Osteoblast (primary cell): Measurements from ENCODE around the gene MPC2. TPM values are rescaled to one million over a fixed set of nuclear protein-coding genes. Genes with fewer than 3 reads are reported as not detected.
"Not testable (repeated sequence)": the region's sequence is repeated elsewhere in the genome, so short reads cannot be mapped to it uniquely, and the experiment has no call there.

Experiments
- DNase-seq: peaks from one replicate; pipeline ENCODE4 v3.0.0; 2011; ENCODE audit warnings: low spot score, mixed read lengths; ENCODE audit not compliant: insufficient read length; ENCODE audit errors: missing footprints
- H2AFZ ChIP-seq: 2 replicates; pipeline ENCODE4 v1.6.0; 2011; ENCODE audit warnings: mild to moderate bottlenecking, low read length
- H3K27ac ChIP-seq: 2 replicates; pipeline ENCODE4 v1.5.1; 2011; ENCODE audit warnings: mild to moderate bottlenecking, low read depth, low read length, moderate library complexity
- H3K27me3 ChIP-seq: 2 replicates; pipeline ENCODE4 v1.6.0; 2012; ENCODE audit warnings: mild to moderate bottlenecking, control low read depth, inconsistent platforms, low read length, moderate library complexity; ENCODE audit not compliant: insufficient read depth
- H3K36me3 ChIP-seq: 2 replicates; pipeline ENCODE4 v1.5.1; 2011; ENCODE audit warnings: mild to moderate bottlenecking, low read length, control low read depth, moderate library complexity; ENCODE audit not compliant: insufficient read depth
- H3K4me1 ChIP-seq: 2 replicates; pipeline ENCODE4 v1.5.1; 2011; ENCODE audit warnings: mild to moderate bottlenecking, low read length, control low read depth, moderate library complexity; ENCODE audit not compliant: insufficient read depth
- H3K4me2 ChIP-seq: 2 replicates; pipeline ENCODE4 v1.6.0; 2011; ENCODE audit warnings: mild to moderate bottlenecking, low read length; ENCODE audit not compliant: insufficient read depth
- H3K4me3 ChIP-seq: fragments of 200-600 bp; sonication (generic); 3 replicates; pipeline ENCODE4 v1.5.1; 2012; ENCODE audit warnings: mild to moderate bottlenecking, low read length, inconsistent platforms; ENCODE audit not compliant: insufficient read depth
- H3K79me2 ChIP-seq: 2 replicates; pipeline ENCODE4 v1.6.0; 2012; ENCODE audit warnings: mild to moderate bottlenecking, low read length, control low read depth, inconsistent platforms; ENCODE audit not compliant: insufficient read depth
- H3K9me3 ChIP-seq: 2 replicates; pipeline ENCODE4 v1.5.1; 2011; ENCODE audit warnings: low read depth, low read length, control low read depth
- H4K20me1 ChIP-seq: 2 replicates; pipeline ENCODE4 v1.6.0; 2012; ENCODE audit warnings: mild to moderate bottlenecking, low read length, control low read depth; ENCODE audit not compliant: insufficient read depth
- total RNA-seq: library from RNA; depleted of rRNA; stranded (reverse); fragments of >200 nt; gene quantifications from 2 replicates; pipeline ENCODE4 v1.2.3, GENCODE V29; 2012

The MPC2 gene
- total RNA-seq, 1 donor: 34.7 TPM

DNA sequence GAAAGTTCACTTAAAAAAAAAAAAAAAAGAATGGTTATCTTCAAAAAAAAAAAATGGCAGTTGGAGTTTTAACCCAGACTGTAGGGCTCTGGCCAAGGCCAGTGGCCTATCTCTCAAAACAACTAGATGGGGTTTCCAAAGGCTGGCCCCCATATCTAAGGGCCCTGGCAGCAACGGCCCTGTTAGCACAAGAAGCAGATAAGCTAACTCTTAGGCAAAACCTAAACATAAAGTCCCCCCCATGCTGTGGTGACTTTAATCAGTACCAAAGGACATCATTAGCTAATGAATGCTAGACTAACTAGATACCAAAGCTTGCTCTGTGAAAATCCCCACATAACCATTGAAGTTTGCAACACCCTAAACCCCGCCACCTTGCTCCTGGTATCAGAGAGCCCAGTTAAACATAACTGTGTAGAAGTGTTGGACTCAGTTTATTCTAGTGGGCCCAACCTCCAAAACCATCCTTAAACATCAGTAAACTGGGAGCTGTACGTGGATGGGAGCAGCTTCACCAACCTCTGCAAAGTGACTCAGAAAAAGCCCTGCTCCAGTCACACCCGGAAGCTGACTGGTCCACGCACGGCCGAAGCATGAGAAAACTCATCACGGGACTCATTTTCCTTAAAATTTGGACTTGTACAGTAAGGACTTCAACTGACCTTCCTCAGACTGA is 70.0 kb downstream of the MPC2 start:
- H3K27me3 ChIP-seq, H3K4me2 ChIP-seq, H2AFZ ChIP-seq, H3K9me3 ChIP-seq, H4K20me1 ChIP-seq, H3K27ac ChIP-seq, DNase-seq, H3K4me3 ChIP-seq, H3K79me2 ChIP-seq, H3K36me3 ChIP-seq: not testable (repeated sequence)
- H3K4me1 ChIP-seq: peaks cover 12% of the 10 kb centered on the region

Other genes starting within 250 kb of the MPC2 start
- 189 and 215 TPM in 2 replicates for gene MPZL1, start 215.1 kb downstream of the MPC2 start, total RNA-seq
- gene ADCY10, start 22.9 kb downstream of the MPC2 start, total RNA-seq: 0.29 and 0.36 TPM in 2 replicates
- gene DCAF6, start 389 bp downstream of the MPC2 start, total RNA-seq: 91.6 and 102 TPM in 2 replicates
- gene GPR161, start 199.9 kb upstream of the MPC2 start, total RNA-seq: 13.8 TPM in 2 replicates
- gene TIPRL, start 241.9 kb upstream of the MPC2 start, total RNA-seq: 30.6 and 30.8 TPM in 2 replicates